Tibial nerve (tissue), 4 donors: ENCODE measurements around the gene VEGFC.

Experiments
- CTCF ChIP-seq, 5 experiments: fragments of 200-600 bp in 3 of 5; fragments of 450-650 bp in 2 of 5; sonication (generic) in 3 of 5; IDR thresholded peaks; one replicate each; pipeline ENCODE4 v1.5.1; 2016 to 2019; ENCODE audit warnings: antibody characterized with exemption in 5 of 5, mild to moderate bottlenecking in 3 of 5, moderate library complexity in 2 of 5
- EP300 ChIP-seq, 2 donors: sonication (generic); formaldehyde crosslinking; IDR thresholded peaks; one replicate each; pipeline ENCODE4 v1.6.1; 2017; ENCODE audit warnings: antibody characterized with exemption in 2 of 2, mild to moderate bottlenecking in 1 of 2
- POLR2A ChIP-seq, 2 donors: fragments of 450-650 bp; IDR thresholded peaks; one replicate each; pipeline ENCODE4 v1.6.1; 2017; ENCODE audit warnings: antibody characterized with exemption in 2 of 2, mild to moderate bottlenecking in 2 of 2, moderate library complexity in 2 of 2

GRCh38 chr4:176841711-176842112 is 49.0 kb upstream of the VEGFC start:
- TF ChIP-seq CTCF (IDR thresholded peaks at IDR 0.05) (no peak), POLR2A (IDR thresholded peaks at IDR 0.05) (no peak), EP300 (IDR thresholded peaks at IDR 0.05) (no peak)
